H1 (cell line): Measurements from ENCODE around the gene PRKD3.

ENCODE experiments used
- CREB1 ChIP-seq: IDR thresholded peaks from 2 replicates; pipeline ENCODE4 v1.6.1; 2012; ENCODE audit warnings: inconsistent platforms
- JUN ChIP-seq: IDR thresholded peaks from 2 replicates; pipeline ENCODE4 v1.6.1; 2011; ENCODE audit warnings: low read depth, mild to moderate bottlenecking, improper control_type of control experiment, low read length
- POLR2AphosphoS5 ChIP-seq: IDR thresholded peaks from 2 replicates; pipeline ENCODE4 v1.6.1; 2011; ENCODE audit warnings: low read depth, low read length
- TF ChIP-seq, protein P1 (sequence below), 3 experiments: IDR thresholded peaks; 1 replicate in 2 of 3; 2 replicates in 1 of 3; pipeline versions ENCODE4 v1.5.1 to v1.6.1; 2011; ENCODE audit warnings: low read length in 3 of 3, mild to moderate bottlenecking in 3 of 3, inconsistent platforms in 2 of 3, low read depth in 1 of 3, moderate library complexity in 1 of 3; ENCODE audit not compliant: insufficient read depth in 1 of 3; ENCODE audit errors: control extremely low read depth in 1 of 3

DNA sequence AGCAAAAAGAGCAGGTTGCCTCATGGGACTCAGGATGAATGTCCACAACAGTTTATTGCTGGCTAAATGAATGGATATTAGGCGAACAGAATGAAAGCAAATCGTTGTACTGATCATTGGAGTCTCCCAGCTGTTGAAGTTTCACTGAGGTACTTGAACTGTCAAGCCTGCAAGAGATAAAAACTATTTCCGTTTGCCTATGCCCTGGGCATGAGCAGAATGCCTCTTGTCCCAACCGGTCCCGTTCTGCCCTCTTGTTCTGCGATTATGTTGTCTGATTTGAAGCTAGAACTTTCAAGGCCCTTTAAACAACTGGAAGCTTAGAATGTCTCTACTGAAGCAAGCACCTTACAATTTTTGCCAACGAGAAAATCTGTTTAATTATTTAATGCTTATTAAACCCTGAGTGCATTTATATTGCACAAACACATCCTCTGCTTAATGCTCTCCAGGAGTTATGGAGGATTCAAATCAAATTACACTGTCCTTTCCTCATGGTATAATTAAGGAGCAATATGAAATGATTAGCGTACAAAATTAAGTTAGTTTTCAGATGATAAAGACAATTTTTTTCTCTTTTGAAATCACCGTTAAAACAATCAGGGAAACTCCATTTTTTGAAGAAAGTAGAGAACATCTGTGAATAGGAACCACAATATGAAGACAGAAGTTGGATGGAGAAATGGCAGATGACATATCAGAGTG, 37.5 kb upstream of the PRKD3 start:
- TF ChIP-seq JUN (no peak), CREB1 (no peak), POLR2AphosphoS5 (no peak)
- TF ChIP-seq, protein P1, sequence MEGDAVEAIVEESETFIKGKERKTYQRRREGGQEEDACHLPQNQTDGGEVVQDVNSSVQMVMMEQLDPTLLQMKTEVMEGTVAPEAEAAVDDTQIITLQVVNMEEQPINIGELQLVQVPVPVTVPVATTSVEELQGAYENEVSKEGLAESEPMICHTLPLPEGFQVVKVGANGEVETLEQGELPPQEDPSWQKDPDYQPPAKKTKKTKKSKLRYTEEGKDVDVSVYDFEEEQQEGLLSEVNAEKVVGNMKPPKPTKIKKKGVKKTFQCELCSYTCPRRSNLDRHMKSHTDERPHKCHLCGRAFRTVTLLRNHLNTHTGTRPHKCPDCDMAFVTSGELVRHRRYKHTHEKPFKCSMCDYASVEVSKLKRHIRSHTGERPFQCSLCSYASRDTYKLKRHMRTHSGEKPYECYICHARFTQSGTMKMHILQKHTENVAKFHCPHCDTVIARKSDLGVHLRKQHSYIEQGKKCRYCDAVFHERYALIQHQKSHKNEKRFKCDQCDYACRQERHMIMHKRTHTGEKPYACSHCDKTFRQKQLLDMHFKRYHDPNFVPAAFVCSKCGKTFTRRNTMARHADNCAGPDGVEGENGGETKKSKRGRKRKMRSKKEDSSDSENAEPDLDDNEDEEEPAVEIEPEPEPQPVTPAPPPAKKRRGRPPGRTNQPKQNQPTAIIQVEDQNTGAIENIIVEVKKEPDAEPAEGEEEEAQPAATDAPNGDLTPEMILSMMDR (IDR thresholded peaks at IDR 0.05; ENCODE audit: control extremely low read depth in 1 of 3, insufficient read depth in 1 of 3, low read depth in 1 of 3, low read length in 3 of 3) = no peak
